ENCODE data around the gene SERGEF. TPM values are rescaled to one million over a fixed set of nuclear protein-coding genes. Genes with fewer than 3 reads are reported as not detected.
"Not testable (repeated sequence)": the region's sequence is repeated elsewhere in the genome, so short reads cannot be mapped to it uniquely, and the experiment has no call there.

SERGEF gene
- total RNA-seq, 1 experiment from 2014 or later: 28.7 TPM

DNA sequence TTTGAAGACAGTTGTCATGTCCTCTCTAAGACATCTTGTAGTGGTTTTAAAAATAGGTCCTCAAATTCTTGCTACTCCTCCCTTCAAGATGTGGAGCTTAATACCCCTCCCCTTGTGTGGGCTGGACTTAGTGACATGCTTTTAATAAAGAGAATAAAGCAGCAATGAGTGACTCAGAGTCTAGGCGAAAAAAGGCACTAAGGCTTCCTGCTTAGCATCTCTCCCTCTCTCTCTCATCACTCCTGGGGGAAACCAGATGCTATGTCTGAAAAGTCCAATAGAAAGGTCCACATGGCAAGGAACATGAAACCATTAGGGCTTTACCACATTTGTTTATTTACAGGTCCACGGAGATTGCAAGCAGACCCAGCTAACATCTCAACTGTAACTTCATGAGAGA, 11.7 kb downstream of the SERGEF start:
- Histone ChIP-seq H3K9me2 (ENCODE audit: insufficient read depth) (no peaks in the 10 kb centered on the region), H3K79me2 (ENCODE audit: low read depth) (no peaks in the 10 kb centered on the region), H3K4me2 (no peak overlapping the region), H3K9me3 (ENCODE audit: insufficient read depth, low read depth) (no peaks in the 10 kb centered on the region), H3K36me3 (ENCODE audit: low read depth) (peaks cover 6% of the 10 kb centered on the region; the same call in 1 of the 2 replicates), H3F3A (ENCODE audit: insufficient read depth, low read depth) (no peaks in the 10 kb centered on the region), H3K27me3 (ENCODE audit: insufficient read depth, low read depth) (no peaks in the 10 kb centered on the region), H4K20me1 (ENCODE audit: insufficient read depth) (no peaks in the 10 kb centered on the region), H3K4me3 (no peak overlapping the region), H3K4me1 (replicated peaks; ENCODE audit: insufficient read depth) (no peaks in the 10 kb centered on the region), H3K27ac (no peak overlapping the region), H2AFZ (no peak overlapping the region)
- CTCF ChIA-PET: no interaction called here
- TF ChIP-seq, protein P1, sequence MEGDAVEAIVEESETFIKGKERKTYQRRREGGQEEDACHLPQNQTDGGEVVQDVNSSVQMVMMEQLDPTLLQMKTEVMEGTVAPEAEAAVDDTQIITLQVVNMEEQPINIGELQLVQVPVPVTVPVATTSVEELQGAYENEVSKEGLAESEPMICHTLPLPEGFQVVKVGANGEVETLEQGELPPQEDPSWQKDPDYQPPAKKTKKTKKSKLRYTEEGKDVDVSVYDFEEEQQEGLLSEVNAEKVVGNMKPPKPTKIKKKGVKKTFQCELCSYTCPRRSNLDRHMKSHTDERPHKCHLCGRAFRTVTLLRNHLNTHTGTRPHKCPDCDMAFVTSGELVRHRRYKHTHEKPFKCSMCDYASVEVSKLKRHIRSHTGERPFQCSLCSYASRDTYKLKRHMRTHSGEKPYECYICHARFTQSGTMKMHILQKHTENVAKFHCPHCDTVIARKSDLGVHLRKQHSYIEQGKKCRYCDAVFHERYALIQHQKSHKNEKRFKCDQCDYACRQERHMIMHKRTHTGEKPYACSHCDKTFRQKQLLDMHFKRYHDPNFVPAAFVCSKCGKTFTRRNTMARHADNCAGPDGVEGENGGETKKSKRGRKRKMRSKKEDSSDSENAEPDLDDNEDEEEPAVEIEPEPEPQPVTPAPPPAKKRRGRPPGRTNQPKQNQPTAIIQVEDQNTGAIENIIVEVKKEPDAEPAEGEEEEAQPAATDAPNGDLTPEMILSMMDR (conservative IDR thresholded peaks at IDR 0.05): no peak
- no peak for TF ChIP-seq EZH2 (IDR thresholded peaks at IDR 0.05; ENCODE audit: low read depth)
- POLR2A ChIA-PET (ENCODE audit: unreplicated experiment): no interaction called here
- no TSS peak for BruUV-seq (replicated peaks)
- no peak for DNase-seq
- intact Hi-C loops (cut with micrococcal nuclease; ENCODE audit: unreplicated experiment): no loop called here

- Histone ChIP-seq H3K36me3 (ENCODE audit: low read depth) (peaks cover 6% of the 10 kb centered on the region; the same call in 1 of the 2 replicates), H4K20me1 (ENCODE audit: insufficient read depth) (no peaks in the 10 kb centered on the region), H3K27me3 (ENCODE audit: insufficient read depth, low read depth) (no peaks in the 10 kb centered on the region), H3K4me3 (no peak overlapping the region), H3K79me2 (ENCODE audit: low read depth) (no peaks in the 10 kb centered on the region), H3K4me1 (replicated peaks; ENCODE audit: insufficient read depth) (no peaks in the 10 kb centered on the region), H3K4me2 (no peak overlapping the region), H3K9me3 (ENCODE audit: insufficient read depth, low read depth) (no peaks in the 10 kb centered on the region), H3K9me2 (ENCODE audit: insufficient read depth) (no peaks in the 10 kb centered on the region), H3F3A (ENCODE audit: insufficient read depth, low read depth) (no peaks in the 10 kb centered on the region), H2AFZ (no peak overlapping the region), H3K27ac (no peak overlapping the region)
- BruUV-seq (replicated peaks): no TSS peak
- POLR2A ChIA-PET (ENCODE audit: unreplicated experiment): no interaction called here
- intact Hi-C loops (cut with micrococcal nuclease; ENCODE audit: unreplicated experiment): no loop called here
- CTCF ChIA-PET: no interaction called here
- TF ChIP-seq, protein P1 (conservative IDR thresholded peaks at IDR 0.05): no peak
- TF ChIP-seq EZH2 (IDR thresholded peaks at IDR 0.05; ENCODE audit: low read depth): no peak
- DNase-seq: no peak
Measured at GRCh38 chr11:18000760-18001159, 12.1 kb downstream of the SERGEF start.

DNA sequence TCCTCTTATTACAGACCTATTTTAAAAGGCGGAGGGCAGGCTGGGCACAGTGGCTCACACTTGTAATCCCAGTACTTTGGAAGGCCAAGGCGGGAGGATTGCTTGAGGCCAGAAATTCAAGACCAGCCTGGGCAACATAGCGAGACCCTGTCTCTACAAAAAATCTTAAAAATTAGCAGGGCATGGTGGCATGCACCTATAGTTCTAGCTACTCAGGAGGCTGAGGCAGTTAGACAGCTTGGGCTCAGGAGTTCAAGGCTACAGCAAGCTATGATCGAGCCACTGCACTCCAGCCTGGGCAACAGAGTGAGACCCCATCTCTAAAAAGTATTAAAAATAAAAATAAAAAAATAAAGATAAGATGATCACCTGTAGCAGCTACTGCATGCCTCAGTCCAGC, 12.7 kb downstream of the SERGEF start:
- H3K79me2 ChIP-seq (ENCODE audit: low read depth): not testable (repeated sequence)

DNA sequence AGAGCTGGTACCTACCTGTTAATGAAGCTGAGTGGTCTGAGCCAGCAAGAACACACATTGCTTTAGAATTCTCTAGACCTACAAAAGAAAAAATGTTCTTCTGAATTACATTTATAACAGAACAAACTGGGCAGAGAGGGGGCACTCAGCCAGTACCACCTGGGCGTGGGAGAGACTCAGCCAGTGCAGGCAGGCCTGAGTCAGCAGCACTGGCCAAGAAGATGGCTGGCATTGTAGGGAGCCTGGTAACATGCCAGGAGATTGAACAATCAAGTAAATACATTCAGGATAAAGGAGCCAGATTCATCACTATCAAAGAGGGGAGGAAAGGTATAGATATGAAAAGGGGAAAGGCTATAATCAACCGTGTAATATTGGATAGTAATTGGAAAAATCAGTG, 19.9 kb downstream of the SERGEF start:
- H3K9me3 ChIP-seq (ENCODE audit: insufficient read depth, low read depth): no peaks in the 10 kb centered on the region
- H3K4me2 ChIP-seq: no peak overlapping the region
- no TSS peak for BruUV-seq (replicated peaks)
- CTCF ChIA-PET: no interaction called here
- no peak overlapping the region for H3K4me3 ChIP-seq
- no peaks in the 10 kb centered on the region for H3K9me2 ChIP-seq (ENCODE audit: insufficient read depth)
- H4K20me1 ChIP-seq (ENCODE audit: insufficient read depth): no peaks in the 10 kb centered on the region
- 0 out of 2 replicates have a peak, but pooled peaks cover 6% of the 10 kb centered on the region for H3F3A ChIP-seq (ENCODE audit: insufficient read depth, low read depth)
- TF ChIP-seq, protein P1 (conservative IDR thresholded peaks at IDR 0.05): no peak
- no peak for TF ChIP-seq EZH2 (IDR thresholded peaks at IDR 0.05; ENCODE audit: low read depth)
- no peak for DNase-seq
- no peaks in the 10 kb centered on the region for H3K27me3 ChIP-seq (ENCODE audit: insufficient read depth, low read depth)
- POLR2A ChIA-PET (ENCODE audit: unreplicated experiment): no interaction called here
- no peaks in the 10 kb centered on the region for H3K4me1 ChIP-seq (replicated peaks; ENCODE audit: insufficient read depth)
- H3K79me2 ChIP-seq (ENCODE audit: low read depth): no peaks in the 10 kb centered on the region
- H3K36me3 ChIP-seq (ENCODE audit: low read depth): peaks cover 3% of the 10 kb centered on the region; the same call in 1 of the 2 replicates
- no peak overlapping the region for H2AFZ ChIP-seq
- no peak overlapping the region for H3K27ac ChIP-seq
- intact Hi-C loops (cut with micrococcal nuclease; ENCODE audit: unreplicated experiment): loop anchor here (5.0 kb wide), 1 partner anchor 114 kb away; the partner anchor contains the start of gene SAAL1

More for the DNA sequence above, 12.7 kb downstream of the SERGEF start:
- H3F3A ChIP-seq (ENCODE audit: insufficient read depth, low read depth); BruUV-seq (replicated peaks); DNase-seq; POLR2A ChIA-PET (ENCODE audit: unreplicated experiment); H3K4me2 ChIP-seq; CTCF ChIA-PET; H3K36me3 ChIP-seq (ENCODE audit: low read depth); H3K27ac ChIP-seq; H3K4me3 ChIP-seq; H3K9me2 ChIP-seq (ENCODE audit: insufficient read depth); intact Hi-C loops (cut with micrococcal nuclease; ENCODE audit: unreplicated experiment); H3K4me1 ChIP-seq (replicated peaks; ENCODE audit: insufficient read depth); H3K27me3 ChIP-seq (ENCODE audit: insufficient read depth, low read depth); H4K20me1 ChIP-seq (ENCODE audit: insufficient read depth); H2AFZ ChIP-seq; H3K9me3 ChIP-seq (ENCODE audit: insufficient read depth, low read depth): not testable (repeated sequence)

All from PC-9 (cell line).